Measurements from ENCODE around the gene ABHD2.

DNA sequence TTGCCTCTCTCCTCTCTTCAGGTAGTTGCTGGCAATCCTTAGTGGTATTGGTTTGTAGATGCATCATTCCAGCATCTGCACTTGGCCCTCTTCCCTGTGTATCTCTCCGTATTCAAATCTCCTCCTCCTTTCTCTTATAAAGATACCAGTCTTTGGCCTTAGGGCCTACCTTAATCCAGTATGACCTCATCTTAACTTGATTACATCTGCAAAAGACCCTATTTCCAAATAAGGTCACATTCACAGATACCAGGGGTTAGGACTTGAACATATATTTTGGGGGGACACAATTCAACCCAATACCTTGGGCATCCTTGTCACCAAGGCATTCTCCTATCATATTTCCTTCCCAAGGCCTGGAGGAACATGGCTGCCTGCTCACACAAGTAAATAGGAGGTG lies 22.0 kb upstream of the ABHD2 start:
- TF ChIP-seq, protein P1, sequence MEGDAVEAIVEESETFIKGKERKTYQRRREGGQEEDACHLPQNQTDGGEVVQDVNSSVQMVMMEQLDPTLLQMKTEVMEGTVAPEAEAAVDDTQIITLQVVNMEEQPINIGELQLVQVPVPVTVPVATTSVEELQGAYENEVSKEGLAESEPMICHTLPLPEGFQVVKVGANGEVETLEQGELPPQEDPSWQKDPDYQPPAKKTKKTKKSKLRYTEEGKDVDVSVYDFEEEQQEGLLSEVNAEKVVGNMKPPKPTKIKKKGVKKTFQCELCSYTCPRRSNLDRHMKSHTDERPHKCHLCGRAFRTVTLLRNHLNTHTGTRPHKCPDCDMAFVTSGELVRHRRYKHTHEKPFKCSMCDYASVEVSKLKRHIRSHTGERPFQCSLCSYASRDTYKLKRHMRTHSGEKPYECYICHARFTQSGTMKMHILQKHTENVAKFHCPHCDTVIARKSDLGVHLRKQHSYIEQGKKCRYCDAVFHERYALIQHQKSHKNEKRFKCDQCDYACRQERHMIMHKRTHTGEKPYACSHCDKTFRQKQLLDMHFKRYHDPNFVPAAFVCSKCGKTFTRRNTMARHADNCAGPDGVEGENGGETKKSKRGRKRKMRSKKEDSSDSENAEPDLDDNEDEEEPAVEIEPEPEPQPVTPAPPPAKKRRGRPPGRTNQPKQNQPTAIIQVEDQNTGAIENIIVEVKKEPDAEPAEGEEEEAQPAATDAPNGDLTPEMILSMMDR (IDR thresholded peaks at IDR 0.05): no peak
- no peak for TF ChIP-seq ZFX (IDR thresholded peaks at IDR 0.05; ENCODE audit: borderline replicate concordance)

Measured in 22Rv1 (cell line).